SK-N-SH (cell line): ENCODE data around the gene SMAD3.

Source experiments
- EP300 ChIP-seq, 2 experiments: IDR thresholded peaks; 2 replicates each; pipeline versions ENCODE4 v1.4.0 to v1.6.1; 2012; ENCODE audit warnings: borderline replicate concordance in 1 of 2, low read depth in 1 of 2, low read length in 1 of 2
- RAD21 ChIP-seq: IDR thresholded peaks from 2 replicates; pipeline ENCODE4 v1.6.1; 2012; ENCODE audit warnings: mild to moderate bottlenecking, low read length

- TF ChIP-seq EP300 (IDR thresholded peaks at IDR 0.05; ENCODE audit: borderline replicate concordance in 1 of 2, low read depth in 1 of 2, low read length in 1 of 2) (peak in 1 of 2 experiments; percentile 19; a peak in 1 of 4 replicates), RAD21 (no peak)
Measured at GRCh38 chr15:67076147-67076843, 10.9 kb downstream of the SMAD3 start.
